NCI-H2227 (cell line): ENCODE results near the gene CISTR.
"Not testable (repeated sequence)": the region's sequence is repeated elsewhere in the genome, so short reads cannot be mapped to it uniquely, and the experiment has no call there.

Experiments used
- DNase-seq: peaks from one replicate; lab custom pipeline; 2025; ENCODE audit not compliant: unreplicated experiment; lab: John Stamatoyannopoulos, UW

The CISTR gene

DNA sequence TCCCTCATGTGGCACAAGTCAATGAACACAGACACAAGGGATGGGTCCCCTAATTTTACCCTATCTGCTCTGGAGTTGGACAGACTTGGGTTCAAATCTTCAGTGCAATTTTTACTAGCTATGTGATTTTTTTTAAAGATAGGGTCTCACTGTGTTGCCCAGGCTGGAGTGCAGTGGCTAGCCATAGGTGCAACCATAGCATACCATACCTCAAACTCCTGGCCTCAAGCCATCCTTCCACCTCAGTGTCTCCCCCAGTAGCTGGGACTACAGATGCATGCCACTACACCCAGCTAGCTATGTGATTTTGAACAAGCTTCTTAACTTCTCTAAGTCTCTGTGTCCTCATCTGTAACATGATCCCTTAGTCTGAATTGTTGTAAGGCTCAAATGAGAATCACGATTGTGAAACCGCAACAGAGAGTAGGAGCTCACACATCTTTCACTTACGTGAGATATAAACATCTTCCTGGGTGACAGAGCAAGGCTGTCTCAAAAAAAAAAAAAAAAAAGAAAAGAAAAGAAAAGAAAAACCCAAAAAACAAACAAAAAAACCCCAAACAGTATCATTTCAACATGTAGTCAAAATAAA, 29.2 kb downstream of the CISTR start:
- no peak for DNase-seq

DNA sequence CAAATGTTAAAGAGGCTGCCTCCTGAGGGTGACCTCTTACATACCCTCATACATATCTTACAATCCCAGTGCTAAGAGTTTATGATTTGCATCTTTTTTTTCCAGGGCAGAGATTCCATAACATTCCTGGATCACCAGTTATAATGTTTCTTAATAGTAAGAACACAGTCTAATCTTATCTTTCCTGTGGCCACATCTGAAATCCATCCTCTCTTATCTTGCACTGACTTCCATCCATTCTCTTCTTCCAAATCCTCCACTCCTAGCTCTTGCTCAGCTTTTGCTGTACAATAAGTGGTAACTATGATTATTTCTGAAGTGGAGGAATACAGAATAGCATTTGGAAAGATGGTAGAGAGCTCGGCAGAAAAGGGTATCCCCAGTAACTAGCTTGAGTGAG, 30.8 kb downstream of the CISTR start:
- no peak for DNase-seq

DNA sequence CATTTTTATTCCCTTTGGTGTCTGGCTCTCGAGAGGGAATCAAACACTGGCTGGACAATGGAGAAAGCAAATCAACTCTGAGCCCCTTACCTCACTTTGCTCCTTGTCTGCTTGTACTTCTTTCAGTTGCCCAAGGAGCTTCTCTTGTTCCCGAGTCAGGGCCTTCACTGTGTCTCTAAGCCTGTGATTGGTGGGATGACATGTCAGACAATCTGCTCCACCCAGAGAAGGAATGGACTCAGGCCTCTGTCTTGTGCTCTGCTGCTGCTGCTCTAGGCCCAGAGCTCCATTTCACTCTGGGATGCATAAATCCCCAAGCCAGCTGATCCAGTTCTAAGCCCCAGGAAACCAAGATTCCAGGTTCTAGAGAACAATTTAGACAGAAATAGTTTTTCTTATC, 32.1 kb downstream of the CISTR start:
- DNase-seq = no peak

DNA sequence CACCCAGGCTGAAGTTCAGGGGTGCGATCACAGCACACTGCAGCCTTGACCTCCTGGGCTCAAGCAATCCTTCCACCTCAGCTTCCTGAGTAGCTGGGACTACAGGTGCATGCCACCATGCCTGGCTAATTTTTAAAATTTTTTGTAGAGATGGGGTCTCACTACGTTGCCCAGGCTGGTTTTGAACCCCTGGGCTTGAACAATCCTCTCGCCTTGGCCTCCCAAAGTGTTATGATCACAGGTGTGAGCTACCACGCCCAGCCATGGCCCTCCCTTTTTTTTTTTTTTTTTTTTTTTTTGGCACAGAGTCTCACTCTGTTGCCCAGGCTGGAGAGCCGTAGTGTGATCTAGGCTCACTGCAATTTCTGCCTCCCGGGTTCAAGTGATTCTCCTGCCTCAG, 33.2 kb downstream of the CISTR start:
- not testable (repeated sequence) for DNase-seq

DNA sequence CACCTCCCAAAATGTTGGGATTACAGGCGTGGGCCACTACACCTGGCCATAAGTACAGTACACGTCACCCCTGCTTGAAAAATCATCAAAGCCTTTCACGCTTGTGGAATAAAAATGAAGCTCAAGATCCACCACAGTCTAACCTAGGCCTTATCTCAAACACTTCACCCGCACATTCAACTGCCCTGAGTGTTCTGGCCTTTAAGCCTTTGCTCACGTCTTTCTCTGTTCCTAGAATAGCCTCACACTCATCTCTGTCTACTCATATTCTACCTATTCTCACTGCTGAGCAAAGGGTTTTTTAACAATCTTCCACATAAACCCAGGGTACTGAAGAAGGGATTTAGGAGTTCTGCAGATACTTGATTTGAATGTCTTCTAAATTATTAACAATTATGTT, 34.5 kb downstream of the CISTR start:
- DNase-seq = no peak

- no peak for DNase-seq
Measured at GRCh38 chr12:53714004-53714403, 37.8 kb downstream of the CISTR start.

- no peak for DNase-seq
Measured at GRCh38 chr12:53713516-53713915, 38.3 kb downstream of the CISTR start.

DNA sequence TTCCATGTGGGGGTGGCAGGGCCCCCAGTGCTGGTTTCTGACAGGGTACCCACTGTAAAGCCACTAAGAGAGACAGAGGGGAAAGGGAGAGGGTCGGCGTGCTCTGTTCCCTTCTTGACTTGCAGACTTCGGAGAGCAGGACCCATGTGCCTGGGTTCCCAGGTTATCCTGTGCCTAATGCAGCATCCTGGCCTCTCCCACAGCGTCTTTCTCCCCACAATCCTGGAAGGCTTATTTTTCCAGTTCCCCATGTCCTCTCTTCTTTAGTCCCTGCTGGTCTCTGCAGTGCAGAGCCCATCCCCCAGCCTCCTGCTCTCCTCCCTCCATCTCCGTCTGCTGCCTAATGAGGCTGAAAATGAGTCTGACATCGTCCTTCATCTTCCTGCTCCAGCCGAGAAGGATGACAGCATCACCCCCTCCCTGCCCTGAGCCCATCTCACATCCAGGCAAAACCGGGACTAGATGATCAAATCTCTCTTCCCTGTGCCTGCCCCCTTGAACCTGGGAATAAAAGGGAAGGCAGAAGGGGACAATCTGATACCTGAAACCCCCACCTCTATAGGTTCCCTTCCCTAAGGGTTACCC, 39.6 kb downstream of the CISTR start:
- DNase-seq = peak; percentile 65

GRCh38 chr12:53710091-53710490, 41.7 kb downstream of the CISTR start:
- peak; percentile 6 for DNase-seq

DNA sequence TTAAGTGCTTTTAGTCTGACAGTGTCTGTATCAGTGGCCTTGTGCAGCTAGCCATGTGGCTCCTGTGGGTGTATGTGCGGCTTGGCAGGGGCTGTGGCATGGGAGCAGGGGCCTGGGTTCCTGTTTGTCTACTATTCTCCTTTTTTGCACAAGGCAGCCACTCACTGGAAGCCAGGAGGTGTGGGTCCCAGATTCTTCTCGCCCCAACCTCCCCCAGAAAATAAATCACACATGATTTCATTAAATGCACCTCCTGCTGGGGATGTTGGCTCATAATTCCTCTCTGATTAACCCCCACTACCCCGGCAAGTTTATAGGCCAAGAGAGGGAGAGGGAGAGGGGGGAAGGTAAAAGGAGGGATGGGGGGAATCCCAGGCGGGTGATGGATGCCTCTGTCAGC, 42.1 kb downstream of the CISTR start:
- peak; percentile 13 for DNase-seq

- no peak for DNase-seq
Measured at GRCh38 chr12:53706080-53706479, 45.7 kb downstream of the CISTR start.

DNA sequence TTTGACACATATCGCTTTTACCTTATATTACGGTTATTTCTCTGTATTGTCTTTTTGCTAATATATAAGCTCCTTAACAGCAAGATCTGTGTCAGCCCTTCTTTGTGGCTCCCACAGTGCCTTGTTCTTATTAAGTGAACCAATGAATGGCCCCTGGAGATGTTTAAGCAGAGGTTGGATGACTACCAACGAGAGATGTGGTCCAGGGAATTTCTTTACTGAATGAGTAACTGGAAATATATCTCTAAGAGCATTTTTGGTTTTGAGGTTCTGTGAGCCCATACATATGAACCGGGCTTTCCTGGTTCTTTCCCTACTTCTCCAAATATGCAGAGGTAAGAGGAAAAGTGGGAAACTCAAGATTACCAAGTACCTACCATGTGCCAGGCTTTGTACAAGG, 48.0 kb downstream of the CISTR start:
- DNase-seq = no peak

- DNase-seq = peak; percentile 68
Measured at GRCh38 chr12:53701518-53702264, 50.1 kb downstream of the CISTR start.

DNA sequence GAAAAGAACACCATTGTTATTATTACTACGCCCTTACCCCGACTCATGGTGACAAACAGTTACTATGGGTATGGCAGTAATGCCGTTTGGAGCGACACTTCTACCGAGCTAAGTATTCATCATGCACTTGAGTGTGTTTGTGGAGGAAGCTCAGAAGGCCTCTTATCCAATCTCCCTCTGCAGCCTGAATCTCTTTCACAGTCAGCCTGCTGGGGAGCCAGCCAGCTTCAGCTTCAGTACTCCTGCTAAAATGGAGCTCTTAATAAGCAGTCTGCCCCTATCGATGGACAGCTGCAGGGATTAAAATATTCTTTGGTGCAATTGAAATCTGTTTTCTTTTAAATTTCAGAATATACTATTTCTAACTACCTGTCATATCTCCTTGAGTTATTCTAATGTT, 51.2 kb downstream of the CISTR start:
- peak; percentile 64 for DNase-seq

- no peak for DNase-seq
Measured at GRCh38 chr12:53699678-53700025, 52.1 kb downstream of the CISTR start.

- no peak for DNase-seq
Measured at GRCh38 chr12:53698948-53699677, 52.7 kb downstream of the CISTR start.

GRCh38 chr12:53696655-53697331, 55.0 kb downstream of the CISTR start:
- no peak for DNase-seq
